PC-9 (cell line): ENCODE measurements around the gene YWHAE. TPM values are rescaled to one million over a fixed set of nuclear protein-coding genes. Genes with fewer than 3 reads are reported as not detected.
"Not testable (repeated sequence)": the region's sequence is repeated elsewhere in the genome, so short reads cannot be mapped to it uniquely, and the experiment has no call there.

Source experiments
- BruUV-seq: library from RNA; stranded (reverse); fragments of 400-500 nt; replicated peaks from 2 replicates; lab custom pipeline; 2021; lab: Mats Ljungman, UMichigan
- CTCF ChIA-PET: fragments of 300-600 bp; sonication (Branson Sonifier 250); formaldehyde crosslinking; loops from one replicate; lab custom pipeline; 2022; ENCODE audit warnings: antibody characterized with exemption; lab: Charles Lee
- POLR2A ChIA-PET: fragments of 300-600 bp; sonication (Branson Sonifier 250); formaldehyde crosslinking; loops from one replicate; lab custom pipeline; 2022; ENCODE audit warnings: antibody characterized with exemption; ENCODE audit not compliant: unreplicated experiment; lab: Charles Lee
- DNase-seq, 2 experiments: peaks; one replicate each; pipeline versions ENCODE4 v3.0.0 to v3.0.0-alpha.2; 2015 to 2022; ENCODE audit warnings: mixed read lengths in 1 of 2
- H2AFZ ChIP-seq: fragments of 200-600 bp; sonication (generic); 2 replicates; pipeline ENCODE4 v1.8.1; 2017; ENCODE audit warnings: antibody characterized with exemption
- H3F3A ChIP-seq: fragments of 200-600 bp; sonication (generic); 2 replicates; pipeline ENCODE4 v1.8.1; 2017; ENCODE audit warnings: antibody characterized with exemption, mild to moderate bottlenecking, low read depth; ENCODE audit not compliant: insufficient read depth
- H3K27ac ChIP-seq: fragments of 200-600 bp; sonication (generic); 2 replicates; pipeline ENCODE4 v1.6.1; 2016; ENCODE audit warnings: mixed run types
- H3K27me3 ChIP-seq: fragments of 200-600 bp; sonication (generic); 2 replicates; pipeline ENCODE4 v1.6.1; 2016; ENCODE audit warnings: low read depth, mixed run types; ENCODE audit not compliant: insufficient read depth
- H3K36me3 ChIP-seq: fragments of 200-600 bp; sonication (generic); 2 replicates; pipeline ENCODE4 v1.6.1; 2016; ENCODE audit warnings: low read depth, mixed run types
- H3K4me1 ChIP-seq: fragments of 200-600 bp; sonication (generic); replicated peaks from 2 replicates; pipeline ENCODE4 v1.6.1; 2016; ENCODE audit warnings: mixed run types; ENCODE audit not compliant: insufficient read depth
- H3K4me2 ChIP-seq: fragments of 200-600 bp; sonication (generic); 2 replicates; pipeline ENCODE4 v1.6.1; 2017; ENCODE audit warnings: mixed run types
- H3K4me3 ChIP-seq: fragments of 200-600 bp; sonication (generic); 2 replicates; pipeline ENCODE4 v1.6.1; 2016; ENCODE audit warnings: mixed run types
- H3K79me2 ChIP-seq: fragments of 200-600 bp; sonication (generic); 2 replicates; pipeline ENCODE4 v1.6.1; 2017; ENCODE audit warnings: low read depth, mixed run types
- H3K9me2 ChIP-seq: fragments of 200-600 bp; sonication (generic); 2 replicates; pipeline ENCODE4 v1.8.1; 2017; ENCODE audit warnings: mild to moderate bottlenecking; ENCODE audit not compliant: insufficient read depth
- H3K9me3 ChIP-seq: fragments of 200-600 bp; sonication (generic); 2 replicates; pipeline ENCODE4 v1.8.1; 2016; ENCODE audit warnings: low read depth; ENCODE audit not compliant: insufficient read depth
- H4K20me1 ChIP-seq: fragments of 200-600 bp; sonication (generic); 2 replicates; pipeline ENCODE4 v1.8.1; 2017; ENCODE audit not compliant: insufficient read depth
- CTCF ChIP-seq: fragments of 200-600 bp; sonication (generic); conservative IDR thresholded peaks from 2 replicates; pipeline ENCODE4 v1.6.1; 2017; ENCODE audit warnings: mixed run types, antibody characterized with exemption, mild to moderate bottlenecking, moderate library complexity
- EZH2 ChIP-seq: fragments of 200-600 bp; sonication (generic); IDR thresholded peaks from 2 replicates; pipeline ENCODE4 v1.8.0; 2017; ENCODE audit warnings: antibody characterized with exemption, low read depth
- intact Hi-C: fragments of 100-400 bp; cut with micrococcal nuclease; formaldehyde crosslinking; loops from one replicate; pipeline ENCODE4 v1.10.0; 2022; ENCODE audit not compliant: unreplicated experiment
- total RNA-seq: library from RNA; stranded (reverse); gene quantifications from 2 replicates; pipeline ENCODE4 v1.2.3, GENCODE V29; 2021

YWHAE gene
- total RNA-seq, 1 experiment from 2014 or later = 1,140 TPM

- no peaks in the 10 kb centered on the region for H3K27me3 ChIP-seq
- no TSS peak for BruUV-seq
- peaks cover 22% of the 10 kb centered on the region; the same call in 1 of the 2 replicates for H3K36me3 ChIP-seq
- no peak overlapping the region for H3K4me2 ChIP-seq
- DNase-seq = no peak
- peaks cover 100% of the 10 kb centered on the region for H3K79me2 ChIP-seq
- TF ChIP-seq EZH2 = no peak
- TF ChIP-seq CTCF = no peak
- ChIA-PET POLR2A (interaction anchor here (1.0 kb wide), 1 partner anchor 43 kb away, joined by 4 read pairs; no protein-coding TSS in a partner anchor), CTCF (interaction anchor here (0.6 kb wide), 1 partner anchor 251 kb away, joined by 13 read pairs; no protein-coding TSS in a partner anchor)
- peaks cover 100% of the 10 kb centered on the region for H4K20me1 ChIP-seq
- H3K4me3 ChIP-seq = no peak overlapping the region
- 0 out of 2 replicates have a peak, but pooled peaks cover 6% of the 10 kb centered on the region for H3K4me1 ChIP-seq
- H3K27ac ChIP-seq = no peak overlapping the region
- no peaks in the 10 kb centered on the region for H3K9me3 ChIP-seq
- no peaks in the 10 kb centered on the region for H3K9me2 ChIP-seq
- no peak overlapping the region for H2AFZ ChIP-seq
- peaks cover 95% of the 10 kb centered on the region for H3F3A ChIP-seq
- intact Hi-C loops = no loop called here
Observed at GRCh38 chr17:1379930-1380313, 20.1 kb downstream of the YWHAE start.

GRCh38 chr17:1379208-1379929 lies 20.7 kb downstream of the YWHAE start:
- H3K9me2 ChIP-seq = no peaks in the 10 kb centered on the region
- BruUV-seq = no TSS peak
- no peak overlapping the region for H3K27ac ChIP-seq
- no peak overlapping the region for H3K4me2 ChIP-seq
- DNase-seq = no peak
- CTCF ChIA-PET = no interaction called here
- peaks cover 100% of the 10 kb centered on the region for H3K79me2 ChIP-seq
- H3K4me1 ChIP-seq = 0 out of 2 replicates have a peak, but pooled peaks cover 6% of the 10 kb centered on the region
- H4K20me1 ChIP-seq = peaks cover 100% of the 10 kb centered on the region
- no peak overlapping the region for H2AFZ ChIP-seq
- no peaks in the 10 kb centered on the region for H3K9me3 ChIP-seq
- POLR2A ChIA-PET = no interaction called here
- H3K27me3 ChIP-seq = no peaks in the 10 kb centered on the region
- TF ChIP-seq CTCF (no peak), EZH2 (no peak)
- H3F3A ChIP-seq = peaks cover 95% of the 10 kb centered on the region
- no peak overlapping the region for H3K4me3 ChIP-seq
- intact Hi-C loops = no loop called here
- peaks cover 28% of the 10 kb centered on the region; the same call in 1 of the 2 replicates for H3K36me3 ChIP-seq

- BruUV-seq, H3K4me1 ChIP-seq, intact Hi-C loops, CTCF ChIA-PET, POLR2A ChIA-PET, H3K9me3 ChIP-seq, H3K4me2 ChIP-seq, H2AFZ ChIP-seq, H3K27ac ChIP-seq, DNase-seq, H3K4me3 ChIP-seq, H3K27me3 ChIP-seq, H3K9me2 ChIP-seq: not testable (repeated sequence)
- peaks cover 100% of the 10 kb centered on the region for H3K79me2 ChIP-seq
- peaks cover 93% of the 10 kb centered on the region for H3F3A ChIP-seq
- peaks cover 36% of the 10 kb centered on the region for H3K36me3 ChIP-seq
- peaks cover 100% of the 10 kb centered on the region for H4K20me1 ChIP-seq
Observed at GRCh38 chr17:1378476-1378860, 21.6 kb downstream of the YWHAE start.
